Liver (tissue), 9 donors: Measurements from ENCODE around the gene LSM14B. TPM values are rescaled to one million over a fixed set of nuclear protein-coding genes. Genes with fewer than 3 reads are reported as not detected.

ENCODE experiments used
- DNase-seq: peaks from one replicate; pipeline ENCODE4 v3.0.0-alpha.2; 2017; ENCODE audit warnings: low spot score
- H3K27ac ChIP-seq, 2 donors: one replicate each; pipeline ENCODE4 v1.7.0; 2013; ENCODE audit warnings: inconsistent platforms in 2 of 2, low read length in 2 of 2, control low read depth in 1 of 2, low read depth in 1 of 2, mild to moderate bottlenecking in 1 of 2
- H3K27me3 ChIP-seq, 4 donors: one replicate each; pipeline versions ENCODE4 v1.6.1 to v1.7.0; 2013; ENCODE audit warnings: low read length in 3 of 4, inconsistent platforms in 1 of 4, mild to moderate bottlenecking in 1 of 4, moderate library complexity in 1 of 4; ENCODE audit not compliant: control insufficient read depth in 4 of 4, insufficient read depth in 4 of 4
- H3K36me3 ChIP-seq, 4 donors: one replicate each; pipeline versions ENCODE4 v1.6.1 to v1.7.0; 2013; ENCODE audit warnings: low read length in 3 of 4, mild to moderate bottlenecking in 3 of 4, low read depth in 1 of 4, moderate library complexity in 1 of 4; ENCODE audit not compliant: control insufficient read depth in 4 of 4, insufficient read depth in 3 of 4
- H3K4me1 ChIP-seq, 4 donors: one replicate each; pipeline versions ENCODE4 v1.6.1 to v1.7.0; 2013; ENCODE audit warnings: low read length in 3 of 4, mild to moderate bottlenecking in 3 of 4, moderate library complexity in 1 of 4; ENCODE audit not compliant: control insufficient read depth in 4 of 4, insufficient read depth in 4 of 4
- H3K4me3 ChIP-seq, 3 donors: one replicate each; pipeline versions ENCODE4 v1.6.1 to v1.7.0; 2013; ENCODE audit warnings: low read length in 3 of 3, control low read depth in 1 of 3, low read depth in 1 of 3, mild to moderate bottlenecking in 1 of 3
- H3K9ac ChIP-seq, 2 donors: one replicate each; pipeline ENCODE4 v1.7.0; 2013; ENCODE audit warnings: low read length in 2 of 2, mild to moderate bottlenecking in 2 of 2, moderate library complexity in 2 of 2, control low read depth in 1 of 2, low read depth in 1 of 2
- H3K9me3 ChIP-seq, 4 donors: one replicate each; pipeline versions ENCODE4 v1.6.1 to v1.7.0; 2013; ENCODE audit warnings: low read length in 3 of 4; ENCODE audit not compliant: control insufficient read depth in 4 of 4
- ATF3 ChIP-seq: IDR thresholded peaks from 2 replicates; pipeline ENCODE4 v1.6.1; 2016; ENCODE audit warnings: antibody characterized with exemption
- CTCF ChIP-seq: fragments of 150-350 bp; IDR thresholded peaks from 2 replicates; pipeline ENCODE4 v1.5.1; 2017; ENCODE audit warnings: improper control_type of control experiment, low read depth, low read length; ENCODE audit not compliant: missing input control
- EGR1 ChIP-seq, 2 donors: IDR thresholded peaks; 2 replicates each; pipeline ENCODE4 v1.6.1; 2016 to 2018; ENCODE audit warnings: antibody characterized with exemption in 2 of 2, low read depth in 2 of 2
- FOXA1 ChIP-seq: IDR thresholded peaks from 2 replicates; pipeline ENCODE4 v1.6.1; 2016; ENCODE audit warnings: antibody characterized with exemption
- FOXA2 ChIP-seq: IDR thresholded peaks from 2 replicates; pipeline ENCODE4 v1.6.1; 2016; ENCODE audit warnings: antibody characterized with exemption
- GABPA ChIP-seq, 2 donors: IDR thresholded peaks in 1 of 2; conservative IDR thresholded peaks in 1 of 2; 2 replicates each; pipeline ENCODE4 v1.6.1; 2016; ENCODE audit warnings: antibody characterized with exemption in 2 of 2, mild to moderate bottlenecking in 1 of 2, moderate library complexity in 1 of 2
- HNF4A ChIP-seq, 2 donors: conservative IDR thresholded peaks; 2 replicates each; pipeline ENCODE4 v1.6.1; 2016; ENCODE audit warnings: antibody characterized with exemption in 2 of 2, mild to moderate bottlenecking in 2 of 2
- HNF4G ChIP-seq: IDR thresholded peaks from 2 replicates; pipeline ENCODE4 v1.6.1; 2016; ENCODE audit warnings: antibody characterized with exemption
- JUND ChIP-seq, 2 donors: IDR thresholded peaks; 2 replicates each; pipeline ENCODE4 v1.6.1; 2016; ENCODE audit warnings: antibody characterized with exemption in 2 of 2
- MAX ChIP-seq: IDR thresholded peaks from 2 replicates; pipeline ENCODE4 v1.6.1; 2016; ENCODE audit warnings: antibody characterized with exemption
- NR2F2 ChIP-seq: IDR thresholded peaks from 2 replicates; pipeline ENCODE4 v1.6.1; 2016; ENCODE audit warnings: antibody characterized with exemption
- RAD21 ChIP-seq, 2 donors: IDR thresholded peaks; 2 replicates each; pipeline ENCODE4 v1.6.1; 2016; ENCODE audit warnings: antibody characterized with exemption in 2 of 2, mild to moderate bottlenecking in 2 of 2
- REST ChIP-seq: IDR thresholded peaks from 2 replicates; pipeline ENCODE4 v1.6.1; 2016; ENCODE audit warnings: antibody characterized with exemption, mild to moderate bottlenecking
- RXRA ChIP-seq, 2 donors: IDR thresholded peaks; 2 replicates each; pipeline ENCODE4 v1.6.1; 2017 to 2018; ENCODE audit warnings: antibody characterized with exemption in 2 of 2, mild to moderate bottlenecking in 1 of 2
- SP1 ChIP-seq: IDR thresholded peaks from 2 replicates; pipeline ENCODE4 v1.6.1; 2018; ENCODE audit warnings: antibody characterized with exemption, mild to moderate bottlenecking
- TAF1 ChIP-seq: conservative IDR thresholded peaks from 2 replicates; pipeline ENCODE4 v1.6.1; 2016; ENCODE audit warnings: antibody characterized with exemption, mild to moderate bottlenecking
- YY1 ChIP-seq: IDR thresholded peaks from 2 replicates; pipeline ENCODE4 v1.6.1; 2016; ENCODE audit warnings: antibody characterized with exemption, mild to moderate bottlenecking
- ZBTB33 ChIP-seq: IDR thresholded peaks from 2 replicates; pipeline ENCODE4 v1.6.1; 2016; ENCODE audit warnings: antibody characterized with exemption
- WGBS: extraction: QIAGEN DNeasy Blood & Tissue Kit; methylation state at CpG from one replicate; pipeline ENCODE4 v1.1.7; 2013; 5-methylcytosine and 5-hydroxymethylcytosine counted together
- polyA plus RNA-seq, 2 donors: library from polyadenylated mRNA; stranded (reverse) in 1 of 2; unstranded in 1 of 2; fragments of 200-250 nt in 1 of 2; fragments of >200 nt in 1 of 2; fragmentation: Nextera tagmentation in 1 of 2; extraction: Ambion mirVana in 1 of 2; gene quantifications; one replicate each; pipeline versions ENCODE4 v1.2.1 to v1.2.3, GENCODE V29; 2013 to 2015
- total RNA-seq, 2 donors: library from RNA; depleted of rRNA; stranded (reverse); fragments of >200 nt; gene quantifications; one replicate each; pipeline ENCODE4 v1.2.3, GENCODE V29; 2014
- donor health status: healthy.
- donor health status: healthy.
- donor health status: healthy.
- donor health status: healthy.
- donor health status: healthy.

The LSM14B gene
- total and polyA plus RNA-seq, 4 donors: 0.99 to 15.9 (median 13.3) TPM

- TF ChIP-seq NR2F2 (no peak), HNF4G (no peak), MAX (no peak)
These were observed 40.6 kb downstream of the LSM14B start (continued) for GRCh38 chr20:62162765-62163484.

- 95% methylated on average over 25 of the region's 25 CpGs for WGBS
- DNase-seq: no peak
- H3K4me3 ChIP-seq: no peak overlapping the region
These were observed 41.2 kb downstream of the LSM14B start for GRCh38 chr20:62163485-62163865.

More at GRCh38 chr20:62163485-62163865, 41.2 kb downstream of the LSM14B start:
- no peak overlapping the region for H3K9ac ChIP-seq
- peaks cover 22 to 62% (median 26%) of the 10 kb centered on the region in 4 donors for H3K36me3 ChIP-seq
- no peak overlapping the region for H3K27ac ChIP-seq
- H3K4me1 ChIP-seq: no peaks in the 10 kb centered on the region
- no peaks in the 10 kb centered on the region for H3K9me3 ChIP-seq
- no peaks in the 10 kb centered on the region for H3K27me3 ChIP-seq
- no peak for TF ChIP-seq JUND (IDR thresholded peaks at IDR 0.05)
- no peak for TF ChIP-seq EGR1 (IDR thresholded peaks at IDR 0.05; ENCODE audit: low read depth in 2 of 2)
- TF ChIP-seq ZBTB33: no peak
- TF ChIP-seq HNF4G: no peak
- no peak for TF ChIP-seq FOXA2
- no peak for TF ChIP-seq NR2F2
- no peak for TF ChIP-seq CTCF
- TF ChIP-seq REST: no peak
- no peak for TF ChIP-seq GABPA (IDR thresholded peaks at IDR 0.05 in 1 of 2, conservative IDR thresholded peaks at IDR 0.05 in 1 of 2)
- TF ChIP-seq RXRA (IDR thresholded peaks at IDR 0.05): no peak
- TF ChIP-seq FOXA1: no peak
- TF ChIP-seq HNF4A (conservative IDR thresholded peaks at IDR 0.05): no peak
- TF ChIP-seq YY1: no peak
- TF ChIP-seq TAF1: no peak
- no peak for TF ChIP-seq SP1
- no peak for TF ChIP-seq RAD21 (IDR thresholded peaks at IDR 0.05)
- TF ChIP-seq ATF3: no peak
- no peak for TF ChIP-seq MAX
